H1 (cell line): ENCODE data around the gene HLA-E. TPM values are rescaled to one million over a fixed set of nuclear protein-coding genes. Genes with fewer than 3 reads are reported as not detected.

ENCODE experiments used
- CTCF ChIA-PET: fragments of 300-600 bp; sonication (Branson Sonifier 250); formaldehyde crosslinking; loops from one replicate; lab custom pipeline; 2021; ENCODE audit not compliant: partially characterized antibody; lab: Charles Lee
- POLR2A ChIA-PET: fragments of 300-600 bp; sonication (Branson Sonifier 250); formaldehyde crosslinking; loops from one replicate; lab custom pipeline; 2021; ENCODE audit warnings: inconsistent platforms; ENCODE audit not compliant: partially characterized antibody; lab: Charles Lee
- DNase-seq, 2 experiments: peaks; one replicate each; pipeline versions ENCODE4 v3.0.0 to v3.0.0-alpha.2; 2010 to 2022; ENCODE audit warnings: low spot score in 2 of 2, low read depth in 1 of 2, mixed read lengths in 1 of 2
- FAIRE-seq: peaks from 2 replicates; lab custom pipeline; 2011; peaks lifted over from hg19 to GRCh38; lab: Jason Lieb, UNC
- H2AFZ ChIP-seq: 2 replicates; pipeline ENCODE4 v1.8.1; 2012; ENCODE audit warnings: low read length, inconsistent platforms
- H2AK5ac ChIP-seq: 2 replicates; pipeline ENCODE4 v1.6.1; 2013; ENCODE audit warnings: low read depth, low read length
- H2BK120ac ChIP-seq: replicated peaks from 2 replicates; pipeline ENCODE3; 2013; ENCODE audit warnings: low read depth, low read length, inconsistent platforms
- H2BK12ac ChIP-seq: 2 replicates; pipeline ENCODE4 v1.6.1; 2013; ENCODE audit warnings: low read depth, low read length
- H2BK15ac ChIP-seq: 2 replicates; pipeline ENCODE4 v1.6.1; 2013; ENCODE audit warnings: low read length
- H2BK20ac ChIP-seq: 2 replicates; pipeline ENCODE4 v1.6.1; 2013; ENCODE audit warnings: low read length
- H2BK5ac ChIP-seq: 2 replicates; pipeline ENCODE4 v1.6.1; 2013; ENCODE audit warnings: low read depth, low read length
- H3K14ac ChIP-seq: 2 replicates; pipeline ENCODE4 v1.6.1; 2013; ENCODE audit warnings: inconsistent platforms; ENCODE audit not compliant: insufficient read length
- H3K18ac ChIP-seq: 2 replicates; pipeline ENCODE4 v1.6.1; 2013; ENCODE audit warnings: low read length; ENCODE audit errors: extremely low read depth
- H3K23ac ChIP-seq: 2 replicates; pipeline ENCODE4 v1.6.1; 2013; ENCODE audit warnings: inconsistent platforms; ENCODE audit not compliant: insufficient read length
- H3K23me2 ChIP-seq: 2 replicates; pipeline ENCODE4 v1.6.1; 2013; ENCODE audit warnings: low read depth, low read length
- H3K27ac ChIP-seq: 2 replicates; pipeline ENCODE4 v1.6.1; 2011; ENCODE audit warnings: low read depth, low read length, inconsistent platforms
- H3K27me3 ChIP-seq, 4 experiments: replicated peaks in 1 of 4; 1 replicate in 1 of 4; 2 replicates in 3 of 4; pipeline versions ENCODE4 v1.6.1 to v1.8.1; 2011 to 2013; ENCODE audit warnings: low read length in 3 of 4, mild to moderate bottlenecking in 3 of 4, inconsistent platforms in 2 of 4, mixed read lengths in 2 of 4, moderate library complexity in 1 of 4; ENCODE audit not compliant: control insufficient read depth in 3 of 4, insufficient read depth in 3 of 4; ENCODE audit errors: extremely low read depth in 1 of 4
- H3K36me3 ChIP-seq, 4 experiments: 2 replicates each; pipeline versions ENCODE4 v1.6.1 to v1.8.1; 2011 to 2013; ENCODE audit warnings: mild to moderate bottlenecking in 4 of 4, low read length in 3 of 4, moderate library complexity in 2 of 4, control low read depth in 1 of 4, inconsistent platforms in 1 of 4; ENCODE audit not compliant: insufficient read depth in 4 of 4, control insufficient read depth in 2 of 4
- H3K4ac ChIP-seq: replicated peaks from 2 replicates; pipeline ENCODE3; 2013; ENCODE audit warnings: low read length, low read depth, mixed read lengths, inconsistent platforms; ENCODE audit not compliant: insufficient read length
- H3K4me1 ChIP-seq, 4 experiments: replicated peaks in 1 of 4; 1 replicate in 1 of 4; 2 replicates in 3 of 4; pipeline versions ENCODE4 v1.6.1 to v1.8.1; 2011 to 2013; ENCODE audit warnings: low read length in 3 of 4, inconsistent platforms in 2 of 4, mixed read lengths in 1 of 4; ENCODE audit not compliant: insufficient read depth in 4 of 4, control insufficient read depth in 3 of 4
- H3K4me2 ChIP-seq, 2 experiments: 2 replicates each; pipeline versions ENCODE4 v1.6.1 to v1.8.1; 2011 to 2013; ENCODE audit warnings: low read depth in 2 of 2, low read length in 2 of 2, control low read depth in 1 of 2, inconsistent platforms in 1 of 2, mild to moderate bottlenecking in 1 of 2; ENCODE audit not compliant: insufficient read depth in 1 of 2
- H3K4me3 ChIP-seq, 4 experiments: fragments of 200-600, 300-600 bp in 1 of 4; sonication (generic), shearing (Covaris generic), sonication (Bioruptor Twin) in 1 of 4; 2 replicates each; pipeline versions ENCODE4 v1.5.1 to v1.8.1; 2011 to 2016; ENCODE audit warnings: low read length in 4 of 4, low read depth in 3 of 4, control low read depth in 2 of 4, inconsistent platforms in 2 of 4, mild to moderate bottlenecking in 2 of 4, mixed read lengths in 1 of 4, moderate library complexity in 1 of 4; ENCODE audit not compliant: insufficient read depth in 2 of 4; ENCODE audit errors: extremely low read depth in 1 of 4
- H3K56ac ChIP-seq: replicated peaks from 2 replicates; pipeline ENCODE3; 2013; ENCODE audit warnings: low read depth, mild to moderate bottlenecking, mixed read lengths, low read length, inconsistent platforms; ENCODE audit not compliant: insufficient read length
- H3K79me1 ChIP-seq: 2 replicates; pipeline ENCODE4 v1.6.1; 2013; ENCODE audit warnings: low read depth, low read length, control low read depth
- H3K79me2 ChIP-seq, 2 experiments: 2 replicates each; pipeline versions ENCODE4 v1.6.1 to v1.8.1; 2012 to 2013; ENCODE audit warnings: low read length in 2 of 2, mild to moderate bottlenecking in 2 of 2, inconsistent platforms in 1 of 2; ENCODE audit not compliant: insufficient read depth in 2 of 2, control insufficient read depth in 1 of 2
- H3K9ac ChIP-seq, 4 experiments: replicated peaks in 1 of 4; 1 replicate in 1 of 4; 2 replicates in 3 of 4; pipeline versions ENCODE4 v1.6.1 to v1.8.1; 2011 to 2013; ENCODE audit warnings: low read depth in 3 of 4, low read length in 3 of 4, control low read depth in 2 of 4, mild to moderate bottlenecking in 2 of 4, moderate library complexity in 2 of 4, inconsistent platforms in 1 of 4; ENCODE audit errors: extremely low read depth in 1 of 4
- H3K9me3 ChIP-seq, 2 experiments: 2 replicates each; pipeline versions ENCODE4 v1.6.1 to v1.8.1; 2012 to 2013; ENCODE audit warnings: mild to moderate bottlenecking in 2 of 2, moderate library complexity in 2 of 2, control low read depth in 1 of 2, inconsistent platforms in 1 of 2, low read depth in 1 of 2, low read length in 1 of 2, mixed read lengths in 1 of 2; ENCODE audit not compliant: insufficient read depth in 2 of 2
- H4K20me1 ChIP-seq, 2 experiments: replicated peaks in 1 of 2; 2 replicates each; pipeline versions ENCODE3 to v1.8.1; 2011 to 2013; ENCODE audit warnings: inconsistent platforms in 2 of 2, low read length in 2 of 2, mild to moderate bottlenecking in 1 of 2; ENCODE audit not compliant: insufficient read depth in 2 of 2, control insufficient read depth in 1 of 2
- H4K5ac ChIP-seq: 2 replicates; pipeline ENCODE4 v1.6.1; 2013; ENCODE audit warnings: low read length, low read depth, mixed read lengths, inconsistent platforms; ENCODE audit not compliant: insufficient read length
- H4K8ac ChIP-seq: 2 replicates; pipeline ENCODE4 v1.8.0; 2013; ENCODE audit warnings: mild to moderate bottlenecking, moderate library complexity, low read length, inconsistent platforms; ENCODE audit not compliant: insufficient read depth; ENCODE audit errors: extremely low read depth
- H4K91ac ChIP-seq: replicated peaks from 2 replicates; pipeline ENCODE3; 2013; ENCODE audit warnings: low read length, mixed read lengths, inconsistent platforms; ENCODE audit not compliant: insufficient read length
- BRCA1 ChIP-seq: IDR thresholded peaks from 2 replicates; pipeline ENCODE4 v1.6.1; 2012; ENCODE audit warnings: low read depth, low read length, improper control_type of control experiment
- CEBPB ChIP-seq: IDR thresholded peaks from 2 replicates; pipeline ENCODE4 v1.6.1; 2012; ENCODE audit warnings: low read depth, low read length
- EZH2 ChIP-seq: fragments of 200-600 bp; sonication (generic); IDR thresholded peaks from 2 replicates; pipeline ENCODE4 v1.7.1; 2012; ENCODE audit warnings: low read depth, mild to moderate bottlenecking, moderate library complexity, low read length, inconsistent platforms; ENCODE audit not compliant: severe bottlenecking
- POLR2AphosphoS5 ChIP-seq: IDR thresholded peaks from 2 replicates; pipeline ENCODE4 v1.6.1; 2011; ENCODE audit warnings: low read depth, low read length
- SIN3A ChIP-seq, 2 experiments: IDR thresholded peaks in 1 of 2; conservative IDR thresholded peaks in 1 of 2; 2 replicates each; pipeline ENCODE4 v1.6.1; 2011 to 2012; ENCODE audit warnings: low read length in 2 of 2, improper control_type of control experiment in 1 of 2, low read depth in 1 of 2, mild to moderate bottlenecking in 1 of 2
- SP1 ChIP-seq: IDR thresholded peaks from 2 replicates; pipeline ENCODE4 v1.6.1; 2011; ENCODE audit warnings: low read depth, low read length
- SP4 ChIP-seq: IDR thresholded peaks from 2 replicates; pipeline ENCODE4 v1.6.1; 2012; ENCODE audit warnings: low read length, inconsistent platforms
- TAF7 ChIP-seq: optimal IDR thresholded peaks from 2 replicates; pipeline ENCODE3; 2011; ENCODE audit warnings: low read depth, mild to moderate bottlenecking, inconsistent platforms, low read length, moderate library complexity, borderline replicate concordance
- WGBS, 2 experiments: shearing (Covaris generic) in 1 of 2; methylation state at CpG; one replicate each; pipeline versions ENCODE4 v1.1.6 to v1.1.7; 2013 to 2015; ENCODE audit warnings: low lambda C conversion rate in 2 of 2, mixed read lengths in 2 of 2, inconsistent platforms in 1 of 2, low coverage in 1 of 2, missing lambda C conversion rate in 1 of 2; ENCODE audit not compliant: insufficient replicate concordance in 2 of 2, insufficient coverage in 1 of 2, insufficient read length in 1 of 2; ENCODE audit errors: extremely low coverage in 1 of 2, missing lambda C conversion rate in 1 of 2; 5-methylcytosine and 5-hydroxymethylcytosine counted together
- polyA plus RNA-seq, 7 experiments: library from polyadenylated mRNA; depleted of rRNA in 3 of 7; stranded (reverse) in 5 of 7; unstranded in 2 of 7; fragments of >200 nt in 5 of 7; fragments of 200-250 nt in 2 of 7; gene quantifications; 1 replicate in 5 of 7; 2 replicates in 1 of 7; 4 replicates in 1 of 7; pipeline versions ENCODE4 v1.2.1 to v1.2.3, GENCODE V29; 2011 to 2013; ENCODE audit warnings: missing spikeins in 2 of 7, mixed read lengths in 2 of 7
- total RNA-seq: library from RNA; stranded (reverse); fragmentation: NEBNext Ultra II Directional; extraction: Animal tissue kit (Norgen Biotek cat#: 25700); gene quantifications from 2 replicates; pipeline ENCODE4 v1.2.1, GENCODE V29; 2021
- TF ChIP-seq, protein P1 (sequence below): IDR thresholded peaks from 2 replicates; pipeline ENCODE4 v1.6.1; 2012; ENCODE audit warnings: inconsistent platforms

HLA-E gene
- total and polyA plus RNA-seq, 2 of the 8 experiments (the other 6 are each of a cell fraction or from before 2014, with no cell fraction given), result 20.2 to 28.0 TPM

GRCh38 chr6:30444451-30444742, 44.9 kb upstream of the HLA-E start (continued):
- no peak for TF ChIP-seq POLR2AphosphoS5

GRCh38 chr6:30446259-30446658, 43.0 kb upstream of the HLA-E start:
- H3K27me3 ChIP-seq, result peaks cover 0 to 22% (median 16%) of the 10 kb centered on the region in 4 experiments; a peak in 6 of 7 replicates
- no peaks in the 10 kb centered on the region for H4K20me1 ChIP-seq
- no peak overlapping the region for H4K8ac ChIP-seq
- H3K23me2 ChIP-seq, result no peaks in the 10 kb centered on the region; the same call in 1 of the 2 replicates
- no peak overlapping the region for H3K4me2 ChIP-seq
- H2BK120ac ChIP-seq, result no peak overlapping the region
- no peaks in the 10 kb centered on the region for H3K9me3 ChIP-seq
- WGBS, 2 experiments, result 82% methylated on average over 2 of the region's 2 CpGs; no CpG with 5 or more reads in 1 of the 2 experiments
- H2BK20ac ChIP-seq, result no peak overlapping the region
- H3K4me3 ChIP-seq, result no peak overlapping the region
- no peak for TF ChIP-seq SIN3A (conservative IDR thresholded peaks at IDR 0.05 in 1 of 2, IDR thresholded peaks at IDR 0.05 in 1 of 2; ENCODE audit: low read depth in 1 of 2, low read length in 2 of 2)
- no peak for TF ChIP-seq EZH2
- TF ChIP-seq, protein P1, sequence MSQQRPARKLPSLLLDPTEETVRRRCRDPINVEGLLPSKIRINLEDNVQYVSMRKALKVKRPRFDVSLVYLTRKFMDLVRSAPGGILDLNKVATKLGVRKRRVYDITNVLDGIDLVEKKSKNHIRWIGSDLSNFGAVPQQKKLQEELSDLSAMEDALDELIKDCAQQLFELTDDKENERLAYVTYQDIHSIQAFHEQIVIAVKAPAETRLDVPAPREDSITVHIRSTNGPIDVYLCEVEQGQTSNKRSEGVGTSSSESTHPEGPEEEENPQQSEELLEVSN, result no peak
- no peak for TF ChIP-seq SP4
- TF ChIP-seq TAF7, result no peak
- no peak for TF ChIP-seq SP1
- no peak for TF ChIP-seq BRCA1
- TF ChIP-seq CEBPB, result no peak
- TF ChIP-seq, all 59 proteins: peak for 0
- FAIRE-seq, result no peak
- DNase-seq, result no peak
- Histone ChIP-seq H3K79me2 (no peaks in the 10 kb centered on the region), H3K79me1 (no peaks in the 10 kb centered on the region), H3K56ac (no peak overlapping the region), H2AFZ (no peak overlapping the region), H4K5ac (no peak overlapping the region), H3K9ac (no peak overlapping the region), H3K4me1 (peaks cover 1 to 5% (median 3%) of the 10 kb centered on the region in 4 experiments; a peak in 4 of 7 replicates), H2BK12ac (no peak overlapping the region), H3K36me3 (no peaks in the 10 kb centered on the region), H3K23ac (no peak overlapping the region), H3K14ac (no peak overlapping the region), H2AK5ac (no peak overlapping the region), H3K27ac (no peak overlapping the region), H4K91ac (no peak overlapping the region), H3K4ac (no peak overlapping the region), H2BK15ac (no peak overlapping the region), H2BK5ac (no peak overlapping the region), H3K18ac (no peak overlapping the region)
- ChIA-PET POLR2A (no interaction called here), CTCF (interaction anchor here (1.0 to 1.3 kb wide), 2 partner anchors 17 to 20 kb away, joined by 3 read pairs; no protein-coding TSS in a partner anchor)
